ENCODE results near the gene MRPL55.

The MRPL55 gene

DNA sequence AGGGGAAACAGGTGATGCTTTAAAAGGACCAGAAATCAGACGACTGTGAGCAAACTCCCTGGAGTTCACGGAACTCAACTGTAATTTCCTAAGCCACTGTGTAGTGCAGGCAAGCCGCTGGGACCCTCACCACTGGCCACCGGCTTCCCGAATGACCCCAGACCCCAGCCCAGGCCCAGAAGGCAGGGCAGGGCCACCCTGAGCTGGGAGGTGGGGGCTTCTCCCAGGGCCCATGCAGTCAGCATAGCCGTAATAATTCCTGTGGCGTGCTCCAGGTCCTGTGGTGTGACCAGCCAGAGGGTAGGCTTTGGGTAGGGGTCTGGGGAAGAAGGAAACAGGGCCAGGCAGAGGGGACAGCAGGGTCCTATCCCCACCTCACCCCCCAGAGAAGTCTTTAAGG lies 30.1 kb downstream of the MRPL55 start:
- DNase-seq (no peak), ATAC-seq (replicated peaks) (no peak)
- Mint-ChIP-seq H3K4me1 (ENCODE audit: low read depth in 2 of 2) (peaks cover 21 to 31% of the 10 kb centered on the region in 2 donors), H3K27ac (no peak overlapping the region), H3K27me3 (no peaks in the 10 kb centered on the region), H3K36me3 (ENCODE audit: insufficient read depth) (peaks cover 16% of the 10 kb centered on the region), H3K4me3 (no peak overlapping the region), H3K9me3 (no peaks in the 10 kb centered on the region)

GRCh38 chr1:228077565-228078330 lies 31.4 kb downstream of the MRPL55 start:
- DNase-seq = no peak
- ATAC-seq (replicated peaks) = no peak
- H3K4me3 Mint-ChIP-seq = no peak overlapping the region
- no peaks in the 10 kb centered on the region for H3K27me3 Mint-ChIP-seq
- H3K36me3 Mint-ChIP-seq (ENCODE audit: insufficient read depth) = peaks cover 9% of the 10 kb centered on the region
- H3K27ac Mint-ChIP-seq = peak overlapping the region; percentile 77 to 83
- H3K9me3 Mint-ChIP-seq = no peaks in the 10 kb centered on the region
- peaks cover 25 to 30% of the 10 kb centered on the region in 2 donors for H3K4me1 Mint-ChIP-seq (ENCODE audit: low read depth in 2 of 2)

GRCh38 chr1:228076796-228077430 lies 32.2 kb downstream of the MRPL55 start:
- ATAC-seq (replicated peaks) (no peak), DNase-seq (no peak)
- no peaks in the 10 kb centered on the region for H3K9me3 Mint-ChIP-seq
- H3K27me3 Mint-ChIP-seq = no peaks in the 10 kb centered on the region
- H3K27ac Mint-ChIP-seq = peak overlapping the region; percentile 77 to 83
- H3K36me3 Mint-ChIP-seq (ENCODE audit: insufficient read depth) = peaks cover 5% of the 10 kb centered on the region
- H3K4me1 Mint-ChIP-seq (ENCODE audit: low read depth in 2 of 2) = peaks cover 29 to 30% of the 10 kb centered on the region in 2 donors
- H3K4me3 Mint-ChIP-seq = no peak overlapping the region

GRCh38 chr1:228075801-228076271 lies 33.3 kb downstream of the MRPL55 start:
- no peak overlapping the region for H3K27ac Mint-ChIP-seq
- no peak for DNase-seq
- no peaks in the 10 kb centered on the region for H3K9me3 Mint-ChIP-seq
- no peak for ATAC-seq (replicated peaks)
- H3K36me3 Mint-ChIP-seq (ENCODE audit: insufficient read depth) = peaks cover 5% of the 10 kb centered on the region
- no peaks in the 10 kb centered on the region for H3K27me3 Mint-ChIP-seq
- peaks cover 23 to 24% of the 10 kb centered on the region in 2 donors for H3K4me1 Mint-ChIP-seq (ENCODE audit: low read depth in 2 of 2)
- H3K4me3 Mint-ChIP-seq = no peak overlapping the region

- Mint-ChIP-seq H3K4me1 (ENCODE audit: low read depth in 2 of 2) (peaks cover 22 to 23% of the 10 kb centered on the region in 2 donors), H3K27me3 (no peaks in the 10 kb centered on the region), H3K9me3 (no peaks in the 10 kb centered on the region), H3K36me3 (ENCODE audit: insufficient read depth) (peaks cover 5% of the 10 kb centered on the region), H3K4me3 (no peak overlapping the region), H3K27ac (no peak overlapping the region)
- DNase-seq (no peak), ATAC-seq (replicated peaks) (no peak)
Observed at GRCh38 chr1:228074954-228075730, 34.0 kb downstream of the MRPL55 start.

DNA sequence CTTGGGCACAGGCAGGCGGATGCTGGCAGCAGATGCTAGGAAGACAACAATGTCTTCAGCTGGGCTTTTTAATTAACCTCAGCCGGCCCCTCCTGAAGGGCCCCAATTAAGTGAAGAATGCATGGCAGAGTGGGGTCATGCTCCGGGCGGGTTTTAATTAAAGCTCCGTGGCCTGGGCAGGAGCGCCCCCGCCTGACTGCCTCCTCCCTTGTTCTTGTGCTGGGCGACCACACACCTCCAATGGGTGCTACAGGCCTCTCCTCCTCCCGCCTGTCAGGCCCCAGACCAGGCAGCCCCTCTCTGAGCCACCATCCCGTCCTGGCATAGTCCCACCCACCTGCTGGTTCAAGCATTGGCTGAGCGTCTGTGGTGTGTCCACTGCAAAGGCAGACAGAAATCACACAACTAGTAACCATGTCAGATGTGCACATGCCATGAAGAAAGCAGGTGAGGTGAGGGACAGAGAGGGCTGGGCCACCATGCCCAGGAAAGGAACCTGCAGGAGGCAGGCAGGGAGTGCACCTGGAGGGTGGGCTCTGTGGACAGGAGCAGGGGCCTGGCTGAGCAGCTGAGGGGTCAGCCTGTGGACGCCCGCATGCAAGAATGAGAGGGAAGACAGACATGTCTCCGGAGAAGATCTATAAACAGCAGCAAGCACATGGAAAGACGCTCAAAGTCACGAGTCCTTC lies 35.1 kb downstream of the MRPL55 start:
- Mint-ChIP-seq H3K9me3 (no peaks in the 10 kb centered on the region), H3K36me3 (ENCODE audit: insufficient read depth) (peaks cover 5% of the 10 kb centered on the region), H3K4me3 (no peak overlapping the region), H3K27ac (no peak overlapping the region), H3K27me3 (no peaks in the 10 kb centered on the region), H3K4me1 (ENCODE audit: low read depth in 2 of 2) (peaks cover 18 to 23% of the 10 kb centered on the region in 2 donors)
- no peak for ATAC-seq (replicated peaks)
- DNase-seq = no peak

GRCh38 chr1:228073061-228073856 lies 35.8 kb downstream of the MRPL55 start:
- Mint-ChIP-seq H3K27me3 (no peaks in the 10 kb centered on the region), H3K9me3 (no peaks in the 10 kb centered on the region), H3K4me1 (ENCODE audit: low read depth in 2 of 2) (peaks cover 15 to 23% of the 10 kb centered on the region in 2 donors), H3K27ac (peak overlapping the region in 1 of 2 donors; percentile 54), H3K36me3 (ENCODE audit: insufficient read depth) (peaks cover 5% of the 10 kb centered on the region), H3K4me3 (no peak overlapping the region)
- DNase-seq = no peak
- no peak for ATAC-seq (replicated peaks)

- DNase-seq = no peak
- H3K27me3 Mint-ChIP-seq = peaks cover 0 to 1% of the 10 kb centered on the region in 2 donors
- no peak overlapping the region for H3K27ac Mint-ChIP-seq
- H3K4me1 Mint-ChIP-seq (ENCODE audit: low read depth in 2 of 2) = peaks cover 13 to 22% of the 10 kb centered on the region in 2 donors
- no peak overlapping the region for H3K4me3 Mint-ChIP-seq
- ATAC-seq (replicated peaks) = no peak
- peaks cover 5% of the 10 kb centered on the region for H3K36me3 Mint-ChIP-seq (ENCODE audit: insufficient read depth)
- H3K9me3 Mint-ChIP-seq = no peaks in the 10 kb centered on the region
Observed at GRCh38 chr1:228072658-228073043, 36.4 kb downstream of the MRPL55 start.

- Mint-ChIP-seq H3K4me3 (no peak overlapping the region), H3K36me3 (ENCODE audit: insufficient read depth) (peaks cover 7% of the 10 kb centered on the region), H3K27me3 (peaks cover 1 to 7% of the 10 kb centered on the region in 2 donors), H3K9me3 (no peaks in the 10 kb centered on the region), H3K27ac (no peak overlapping the region), H3K4me1 (ENCODE audit: low read depth in 2 of 2) (peaks cover 11 to 16% of the 10 kb centered on the region in 2 donors)
- DNase-seq (no peak), ATAC-seq (replicated peaks) (peak; percentile 40)
Observed at GRCh38 chr1:228071839-228072657, 37.1 kb downstream of the MRPL55 start.

DNA sequence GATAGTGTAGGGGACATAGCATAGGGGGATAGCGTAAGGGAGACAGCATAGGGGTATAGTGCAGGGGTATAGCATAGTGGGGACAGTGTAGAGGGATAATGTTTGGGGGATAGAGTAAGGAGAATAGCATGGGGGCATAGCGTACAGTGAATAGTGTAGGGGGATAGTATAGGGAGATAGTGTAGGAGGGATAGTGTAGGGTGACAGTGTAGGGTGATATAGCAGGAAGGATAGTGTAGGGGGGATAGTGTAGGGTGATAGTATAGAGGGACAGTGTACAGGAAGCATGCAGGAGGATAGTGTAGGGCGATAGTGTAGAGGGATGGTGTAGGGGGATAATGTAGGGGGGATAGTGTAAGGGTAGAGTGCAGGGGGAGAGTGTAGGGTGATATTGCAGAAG lies 38.2 kb downstream of the MRPL55 start:
- Mint-ChIP-seq H3K4me3 (no peak overlapping the region), H3K9me3 (no peaks in the 10 kb centered on the region), H3K27me3 (peaks cover 10 to 19% of the 10 kb centered on the region in 2 donors), H3K27ac (no peak overlapping the region), H3K4me1 (ENCODE audit: low read depth in 2 of 2) (peaks cover 11 to 15% of the 10 kb centered on the region in 2 donors), H3K36me3 (ENCODE audit: insufficient read depth) (peaks cover 7% of the 10 kb centered on the region)
- no peak for DNase-seq
- no peak for ATAC-seq (replicated peaks)

GRCh38 chr1:228070173-228070572 lies 38.9 kb downstream of the MRPL55 start:
- Mint-ChIP-seq H3K4me3 (no peak overlapping the region), H3K27me3 (peaks cover 10 to 26% of the 10 kb centered on the region in 2 donors), H3K4me1 (ENCODE audit: low read depth in 2 of 2) (peaks cover 10 to 15% of the 10 kb centered on the region in 2 donors), H3K27ac (no peak overlapping the region), H3K36me3 (ENCODE audit: insufficient read depth) (peaks cover 7% of the 10 kb centered on the region), H3K9me3 (no peaks in the 10 kb centered on the region)
- ATAC-seq (replicated peaks) (no peak), DNase-seq (no peak)

- peaks cover 2% of the 10 kb centered on the region for H3K36me3 Mint-ChIP-seq (ENCODE audit: insufficient read depth)
- no peak overlapping the region for H3K4me3 Mint-ChIP-seq
- DNase-seq = no peak
- no peak for ATAC-seq (replicated peaks)
- no peaks in the 10 kb centered on the region for H3K9me3 Mint-ChIP-seq
- no peak overlapping the region for H3K27ac Mint-ChIP-seq
- peaks cover 5 to 10% of the 10 kb centered on the region in 2 donors for H3K4me1 Mint-ChIP-seq (ENCODE audit: low read depth in 2 of 2)
- H3K27me3 Mint-ChIP-seq = peaks cover 10 to 42% of the 10 kb centered on the region in 2 donors
Observed at GRCh38 chr1:228068359-228068758, 40.7 kb downstream of the MRPL55 start.

All from effector memory CD8-positive, alpha-beta T cell (primary cell).